ENCODE measurements around the gene MMP11.

MMP11 gene

GRCh38 chr22:23822101-23822671 lies 49.5 kb downstream of the MMP11 start:
- no peak for DNase-seq (ENCODE audit: low read depth)
- H3K4me3 ChIP-seq (ENCODE audit: control insufficient read depth, low read depth, low read length): no peak overlapping the region
- TF ChIP-seq CTCF (conservative IDR thresholded peaks at IDR 0.05; ENCODE audit: control insufficient read depth, insufficient read depth, low read depth, low read length): no peak

GRCh38 chr22:23823331-23823791 lies 50.7 kb downstream of the MMP11 start:
- DNase-seq (ENCODE audit: low read depth): peak; percentile 27
- H3K4me3 ChIP-seq (ENCODE audit: control insufficient read depth, low read depth, low read length): no peak overlapping the region
- no peak for TF ChIP-seq CTCF (conservative IDR thresholded peaks at IDR 0.05; ENCODE audit: control insufficient read depth, insufficient read depth, low read depth, low read length)

GRCh38 chr22:23824476-23825245 lies 52.0 kb downstream of the MMP11 start:
- DNase-seq (ENCODE audit: low read depth): no peak
- no peak overlapping the region for H3K4me3 ChIP-seq (ENCODE audit: control insufficient read depth, low read depth, low read length)
- TF ChIP-seq CTCF (conservative IDR thresholded peaks at IDR 0.05; ENCODE audit: control insufficient read depth, insufficient read depth, low read depth, low read length): no peak

GRCh38 chr22:23825246-23825905 lies 52.7 kb downstream of the MMP11 start:
- TF ChIP-seq CTCF (conservative IDR thresholded peaks at IDR 0.05; ENCODE audit: control insufficient read depth, insufficient read depth, low read depth, low read length): no peak
- DNase-seq (ENCODE audit: low read depth): no peak
- no peak overlapping the region for H3K4me3 ChIP-seq (ENCODE audit: control insufficient read depth, low read depth, low read length)

GRCh38 chr22:23826510-23827350 lies 54.1 kb downstream of the MMP11 start:
- DNase-seq (ENCODE audit: low read depth): peak; percentile 87
- TF ChIP-seq CTCF (conservative IDR thresholded peaks at IDR 0.05; ENCODE audit: control insufficient read depth, insufficient read depth, low read depth, low read length): no peak
- H3K4me3 ChIP-seq (ENCODE audit: control insufficient read depth, low read depth, low read length): no peak overlapping the region

GRCh38 chr22:23827351-23827995 lies 54.8 kb downstream of the MMP11 start:
- no peak for DNase-seq (ENCODE audit: low read depth)
- no peak overlapping the region for H3K4me3 ChIP-seq (ENCODE audit: control insufficient read depth, low read depth, low read length)
- no peak for TF ChIP-seq CTCF (conservative IDR thresholded peaks at IDR 0.05; ENCODE audit: control insufficient read depth, insufficient read depth, low read depth, low read length)
